ENCODE results near the gene UBAP1L. TPM values are rescaled to one million over a fixed set of nuclear protein-coding genes. Genes with fewer than 3 reads are reported as not detected.
"Not testable (repeated sequence)": the region's sequence is repeated elsewhere in the genome, so short reads cannot be mapped to it uniquely, and the experiment has no call there.

Gene UBAP1L
- polyA plus RNA-seq, 4 donors = 1.5 to 5.8 (median 4.5) TPM

DNA sequence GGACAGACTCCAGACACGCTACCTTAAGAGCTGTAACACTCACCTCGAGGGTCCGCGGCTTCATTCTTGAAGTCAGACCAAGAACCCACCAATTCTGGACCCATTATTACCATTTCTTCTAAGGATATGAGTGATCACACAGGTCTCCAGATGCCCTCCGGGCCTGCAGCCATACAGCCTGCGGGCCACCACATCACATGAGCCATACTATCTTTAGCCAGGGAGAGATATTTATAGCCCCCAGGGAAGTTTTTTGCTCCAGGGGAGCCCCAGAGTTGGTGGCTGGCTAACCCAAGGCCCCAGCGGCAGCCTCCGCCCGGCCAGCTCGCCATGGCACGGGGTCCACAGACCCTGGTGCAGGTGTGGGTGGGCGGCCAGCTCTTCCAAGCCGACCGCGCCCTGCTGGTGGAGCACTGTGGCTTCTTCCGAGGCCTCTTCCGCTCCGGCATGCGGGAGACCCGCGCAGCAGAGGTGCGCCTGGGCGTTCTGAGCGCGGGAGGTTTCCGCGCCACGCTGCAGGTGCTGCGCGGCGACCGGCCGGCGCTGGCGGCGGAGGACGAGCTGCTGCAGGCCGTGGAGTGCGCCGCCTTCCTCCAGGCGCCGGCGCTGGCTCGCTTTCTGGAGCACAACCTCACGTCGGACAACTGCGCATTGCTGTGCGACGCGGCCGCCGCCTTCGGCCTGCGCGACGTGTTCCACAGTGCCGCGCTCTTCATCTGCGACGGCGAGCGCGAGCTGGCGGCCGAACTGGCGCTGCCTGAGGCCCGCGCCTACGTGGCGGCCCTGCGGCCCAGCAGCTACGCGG lies 38.3 kb downstream of the UBAP1L start, which contains the start of gene KBTBD13:
Gene KBTBD13, plus strand, starts transcription at position 261 of the 805 bp plus-strand sequence. Its CDS starts 70 bp downstream, at position 331.
- Histone ChIP-seq H3K9me3 (ENCODE audit: control insufficient read depth in 2 of 2, insufficient read depth in 1 of 2, low read depth in 1 of 2, low read length in 1 of 2) (peaks cover 0 to 5% of the 10 kb centered on the region in 2 donors), H3K4me3 (ENCODE audit: low read depth in 1 of 3, low read length in 3 of 3) (no peak within 1 kb of the TSS), H3K4me1 (ENCODE audit: control insufficient read depth in 3 of 3, insufficient read depth in 2 of 3, low read depth in 1 of 3, low read length in 2 of 3) (peaks cover 0 to 8% (median 5%) of the 10 kb centered on the region in 3 donors), H3K36me3 (ENCODE audit: control insufficient read depth in 3 of 3, insufficient read depth in 2 of 3, low read depth in 1 of 3, low read length in 3 of 3) (no peaks in the 10 kb centered on the region), H3K27ac (ENCODE audit: low read depth in 1 of 3, low read length in 2 of 3) (no peak within 1 kb of the TSS), H3K27me3 (ENCODE audit: control insufficient read depth in 3 of 3, insufficient read depth in 3 of 3, low read length in 3 of 3) (peaks cover 0 to 16% (median 0%) of the 10 kb centered on the region in 3 donors)
- FAIRE-seq = no peak
- WGBS, 3 donors = 81 to 90% (median 81%) methylated on average over 65 to 73 of the region's 73 CpGs
- DNase-seq = no peak

- DNase-seq; FAIRE-seq; H3K4me3 ChIP-seq (ENCODE audit: low read depth in 1 of 3, low read length in 3 of 3); H3K9me3 ChIP-seq (ENCODE audit: control insufficient read depth in 2 of 2, insufficient read depth in 1 of 2, low read depth in 1 of 2, low read length in 1 of 2); H3K27ac ChIP-seq (ENCODE audit: low read depth in 1 of 3, low read length in 2 of 3); H3K36me3 ChIP-seq (ENCODE audit: control insufficient read depth in 3 of 3, insufficient read depth in 2 of 3, low read depth in 1 of 3, low read length in 3 of 3): not testable (repeated sequence)
- peaks cover 2 to 14% (median 5%) of the 10 kb centered on the region in 3 donors for H3K4me1 ChIP-seq (ENCODE audit: control insufficient read depth in 3 of 3, insufficient read depth in 2 of 3, low read depth in 1 of 3, low read length in 2 of 3)
- 77 to 91% (median 80%) methylated on average over 12 of the region's 12 CpGs for WGBS, 3 donors
- H3K27me3 ChIP-seq (ENCODE audit: control insufficient read depth in 3 of 3, insufficient read depth in 3 of 3, low read length in 3 of 3) = peaks cover 0 to 13% (median 0%) of the 10 kb centered on the region in 3 donors
Observed at GRCh38 chr15:65075607-65076395, 39.2 kb downstream of the UBAP1L start.

DNA sequence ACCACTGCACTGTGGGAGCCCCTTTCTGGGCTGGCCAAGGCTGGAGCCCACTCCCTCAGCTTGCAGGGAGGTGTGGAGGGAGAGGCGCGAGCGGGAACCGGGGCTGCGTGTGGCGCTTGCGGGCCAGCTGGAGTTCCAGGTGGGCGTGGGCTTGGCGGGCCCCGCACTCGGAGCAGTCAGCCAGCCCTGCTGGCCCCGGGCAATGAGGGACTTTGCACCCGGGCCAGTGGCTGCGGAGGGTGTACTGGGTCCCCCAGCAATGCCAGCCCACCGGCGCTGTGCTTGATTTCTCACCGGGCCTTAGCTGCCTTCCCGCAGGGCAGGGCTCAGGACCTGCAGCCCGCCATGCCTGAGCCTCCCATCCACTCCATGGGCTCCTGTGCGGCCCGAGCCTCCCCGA lies 40.1 kb downstream of the UBAP1L start:
- H3K36me3 ChIP-seq (ENCODE audit: control insufficient read depth in 3 of 3, insufficient read depth in 2 of 3, low read depth in 1 of 3, low read length in 3 of 3); DNase-seq; H3K4me3 ChIP-seq (ENCODE audit: low read depth in 1 of 3, low read length in 3 of 3); FAIRE-seq; H3K27ac ChIP-seq (ENCODE audit: low read depth in 1 of 3, low read length in 2 of 3); H3K9me3 ChIP-seq (ENCODE audit: control insufficient read depth in 2 of 2, insufficient read depth in 1 of 2, low read depth in 1 of 2, low read length in 1 of 2): not testable (repeated sequence)
- 88 to 96% (median 92%) methylated on average over 11 to 17 of the region's 22 CpGs for WGBS, 3 donors
- H3K27me3 ChIP-seq (ENCODE audit: control insufficient read depth in 3 of 3, insufficient read depth in 3 of 3, low read length in 3 of 3) = peaks cover 0 to 13% (median 0%) of the 10 kb centered on the region in 3 donors
- H3K4me1 ChIP-seq (ENCODE audit: control insufficient read depth in 3 of 3, insufficient read depth in 2 of 3, low read depth in 1 of 3, low read length in 2 of 3) = peaks cover 3 to 14% (median 5%) of the 10 kb centered on the region in 3 donors

- Histone ChIP-seq H3K4me3 (ENCODE audit: low read depth in 1 of 3, low read length in 3 of 3) (no peak overlapping the region), H3K27me3 (ENCODE audit: control insufficient read depth in 3 of 3, insufficient read depth in 3 of 3, low read length in 3 of 3) (peaks cover 0 to 17% (median 0%) of the 10 kb centered on the region in 3 donors), H3K27ac (ENCODE audit: low read depth in 1 of 3, low read length in 2 of 3) (peak overlapping the region in 1 of 3 donors; percentile 7), H3K36me3 (ENCODE audit: control insufficient read depth in 3 of 3, insufficient read depth in 2 of 3, low read depth in 1 of 3, low read length in 3 of 3) (no peaks in the 10 kb centered on the region), H3K9me3 (ENCODE audit: control insufficient read depth in 2 of 2, insufficient read depth in 1 of 2, low read depth in 1 of 2, low read length in 1 of 2) (peaks cover 0 to 5% of the 10 kb centered on the region in 2 donors), H3K4me1 (ENCODE audit: control insufficient read depth in 3 of 3, insufficient read depth in 2 of 3, low read depth in 1 of 3, low read length in 2 of 3) (peaks cover 0 to 19% (median 3%) of the 10 kb centered on the region in 3 donors)
- FAIRE-seq (no peak), DNase-seq (no peak)
- WGBS, 3 donors = 81 to 88% (median 84%) methylated on average over 3 of the region's 3 CpGs
Observed at GRCh38 chr15:65072617-65073016, 42.4 kb downstream of the UBAP1L start.

- FAIRE-seq (no peak), DNase-seq (peak in 1 of 2 donors; percentile 3)
- Histone ChIP-seq H3K27me3 (ENCODE audit: control insufficient read depth in 3 of 3, insufficient read depth in 3 of 3, low read length in 3 of 3) (peaks cover 0 to 17% (median 0%) of the 10 kb centered on the region in 3 donors), H3K4me1 (ENCODE audit: control insufficient read depth in 3 of 3, insufficient read depth in 2 of 3, low read depth in 1 of 3, low read length in 2 of 3) (peaks cover 0 to 19% (median 3%) of the 10 kb centered on the region in 3 donors), H3K4me3 (ENCODE audit: low read depth in 1 of 3, low read length in 3 of 3) (no peak overlapping the region), H3K27ac (ENCODE audit: low read depth in 1 of 3, low read length in 2 of 3) (peak overlapping the region in 1 of 3 donors; percentile 80), H3K9me3 (ENCODE audit: control insufficient read depth in 2 of 2, insufficient read depth in 1 of 2, low read depth in 1 of 2, low read length in 1 of 2) (peaks cover 0 to 2% of the 10 kb centered on the region in 2 donors), H3K36me3 (ENCODE audit: control insufficient read depth in 3 of 3, insufficient read depth in 2 of 3, low read depth in 1 of 3, low read length in 3 of 3) (no peaks in the 10 kb centered on the region)
- WGBS, 3 donors = 69 to 76% (median 73%) methylated on average over 1 of the region's 1 CpG
Observed at GRCh38 chr15:65072027-65072426, 43.0 kb downstream of the UBAP1L start.

DNA sequence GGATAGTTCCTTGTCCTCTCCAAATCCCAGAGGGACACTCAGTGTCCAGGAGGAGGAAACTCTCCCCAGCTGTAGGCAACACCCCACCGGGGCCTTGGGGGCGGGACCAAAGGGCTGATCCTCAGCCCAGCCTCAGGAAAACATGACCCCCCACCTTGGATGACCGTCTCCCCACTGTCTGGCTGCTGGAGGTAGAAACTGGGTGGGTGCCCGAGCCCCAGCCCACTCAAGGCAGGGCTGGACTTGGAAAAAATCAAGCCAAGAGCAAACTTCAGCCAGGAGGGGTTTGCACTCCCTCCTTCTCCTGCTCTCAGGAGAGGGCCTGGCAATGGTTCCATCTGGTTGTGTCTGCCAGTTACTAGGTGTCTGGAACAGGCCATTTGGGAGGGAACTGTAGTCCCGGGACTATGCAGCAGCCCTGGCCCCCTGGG lies 43.6 kb downstream of the UBAP1L start:
- no peaks in the 10 kb centered on the region for H3K36me3 ChIP-seq (ENCODE audit: control insufficient read depth in 3 of 3, insufficient read depth in 2 of 3, low read depth in 1 of 3, low read length in 3 of 3)
- H3K27me3 ChIP-seq (ENCODE audit: control insufficient read depth in 3 of 3, insufficient read depth in 3 of 3, low read length in 3 of 3) = peaks cover 0 to 19% (median 4%) of the 10 kb centered on the region in 3 donors
- H3K4me3 ChIP-seq (ENCODE audit: low read depth in 1 of 3, low read length in 3 of 3) = no peak overlapping the region
- H3K27ac ChIP-seq (ENCODE audit: low read depth in 1 of 3, low read length in 2 of 3) = peak overlapping the region in 1 of 3 donors; percentile 80
- FAIRE-seq (no peak), DNase-seq (no peak)
- H3K9me3 ChIP-seq (ENCODE audit: control insufficient read depth in 2 of 2, insufficient read depth in 1 of 2, low read depth in 1 of 2, low read length in 1 of 2) = peaks cover 0 to 2% of the 10 kb centered on the region in 2 donors
- peaks cover 0 to 19% (median 3%) of the 10 kb centered on the region in 3 donors for H3K4me1 ChIP-seq (ENCODE audit: control insufficient read depth in 3 of 3, insufficient read depth in 2 of 3, low read depth in 1 of 3, low read length in 2 of 3)
- 54 to 77% (median 72%) methylated on average over 5 of the region's 5 CpGs for WGBS, 3 donors

- FAIRE-seq (no peak), DNase-seq (no peak)
- Histone ChIP-seq H3K27me3 (ENCODE audit: control insufficient read depth in 3 of 3, insufficient read depth in 3 of 3, low read length in 3 of 3) (peaks cover 0 to 26% (median 4%) of the 10 kb centered on the region in 3 donors), H3K27ac (ENCODE audit: low read depth in 1 of 3, low read length in 2 of 3) (peak overlapping the region in 2 of 3 donors; percentile 35 to 80), H3K4me3 (ENCODE audit: low read depth in 1 of 3, low read length in 3 of 3) (no peak overlapping the region), H3K4me1 (ENCODE audit: control insufficient read depth in 3 of 3, insufficient read depth in 2 of 3, low read depth in 1 of 3, low read length in 2 of 3) (peaks cover 0 to 19% (median 3%) of the 10 kb centered on the region in 3 donors), H3K36me3 (ENCODE audit: control insufficient read depth in 3 of 3, insufficient read depth in 2 of 3, low read depth in 1 of 3, low read length in 3 of 3) (no peaks in the 10 kb centered on the region), H3K9me3 (ENCODE audit: control insufficient read depth in 2 of 2, insufficient read depth in 1 of 2, low read depth in 1 of 2, low read length in 1 of 2) (no peaks in the 10 kb centered on the region)
- WGBS, 3 donors = 72 to 80% (median 80%) methylated on average over 5 of the region's 5 CpGs
Observed at GRCh38 chr15:65069779-65070546, 45.0 kb downstream of the UBAP1L start.

All from small intestine (tissue), 7 donors.